Activated naive CD8-positive, alpha-beta T cell treated with anti-CD3 and anti-CD28 coated beads, Interleukin-2, amount 50 U/mL, for 24 hours (primary cell): ENCODE results near the gene TAS2R1.

Experiments used
- ATAC-seq: fragments of 150-1000 bp; cut with Tn5 transposase; one replicate; pipeline ENCODE4 v1.10.0; 2021
- DNase-seq: peaks from one replicate; pipeline ENCODE4 v3.0.0; 2021
- H3K27ac Mint-ChIP-seq: one replicate; pipeline ENCODE4 v1.8.0; 2021; ENCODE audit warnings: mild to moderate bottlenecking, mixed read lengths
- H3K27me3 Mint-ChIP-seq: one replicate; pipeline ENCODE4 v1.8.0; 2021; ENCODE audit warnings: mixed read lengths
- H3K36me3 Mint-ChIP-seq: one replicate; pipeline ENCODE4 v1.8.0; 2021; ENCODE audit warnings: low read depth, mixed read lengths
- H3K4me1 Mint-ChIP-seq: one replicate; pipeline ENCODE4 v1.8.0; 2021; ENCODE audit warnings: mixed read lengths
- H3K4me3 Mint-ChIP-seq: one replicate; pipeline ENCODE4 v1.8.0; 2021; ENCODE audit warnings: mild to moderate bottlenecking, moderate library complexity, mixed read lengths
- H3K9me3 Mint-ChIP-seq: one replicate; pipeline ENCODE4 v1.8.0; 2021; ENCODE audit warnings: mixed read lengths

Gene TAS2R1

GRCh38 chr5:9630251-9630650 lies at the start of gene TAS2R1:
TSS of gene TAS2R1 (minus strand) at chr5:9630351. CDS start at chr5:9630032, 319 bp downstream.
- H3K27me3 Mint-ChIP-seq = no peaks in the 10 kb centered on the region
- no peak for ATAC-seq
- no peak for DNase-seq
- peaks cover 13% of the 10 kb centered on the region for H3K9me3 Mint-ChIP-seq
- no peaks in the 10 kb centered on the region for H3K4me1 Mint-ChIP-seq
- H3K27ac Mint-ChIP-seq = no peak within 1 kb of the TSS
- no peak within 1 kb of the TSS for H3K4me3 Mint-ChIP-seq
- no peaks in the 10 kb centered on the region for H3K36me3 Mint-ChIP-seq

DNA sequence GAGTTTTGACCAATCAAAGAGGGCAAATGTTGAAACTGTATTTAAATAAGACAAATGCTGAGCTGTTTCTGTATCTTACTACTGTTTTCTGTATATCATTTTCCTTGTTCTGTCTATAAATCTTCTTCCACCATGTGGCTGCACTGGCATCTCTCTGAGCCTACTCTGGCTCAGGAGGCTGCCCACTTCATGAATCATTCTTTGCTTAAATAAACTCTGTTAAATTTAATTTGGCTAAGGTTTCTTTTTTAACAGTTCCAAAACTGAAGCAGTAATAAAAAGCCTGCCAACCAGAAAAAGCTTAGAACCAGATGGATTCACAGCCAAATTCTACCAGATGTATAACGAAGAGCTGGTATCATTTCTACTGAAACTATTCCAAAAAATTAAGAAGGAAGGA lies 40.2 kb upstream of the TAS2R1 start:
- DNase-seq = no peak
- no peaks in the 10 kb centered on the region for H3K4me1 Mint-ChIP-seq
- H3K9me3 Mint-ChIP-seq = peaks cover 16% of the 10 kb centered on the region
- no peaks in the 10 kb centered on the region for H3K27me3 Mint-ChIP-seq
- no peak overlapping the region for H3K27ac Mint-ChIP-seq
- no peak overlapping the region for H3K4me3 Mint-ChIP-seq
- no peak for ATAC-seq
- no peaks in the 10 kb centered on the region for H3K36me3 Mint-ChIP-seq

DNA sequence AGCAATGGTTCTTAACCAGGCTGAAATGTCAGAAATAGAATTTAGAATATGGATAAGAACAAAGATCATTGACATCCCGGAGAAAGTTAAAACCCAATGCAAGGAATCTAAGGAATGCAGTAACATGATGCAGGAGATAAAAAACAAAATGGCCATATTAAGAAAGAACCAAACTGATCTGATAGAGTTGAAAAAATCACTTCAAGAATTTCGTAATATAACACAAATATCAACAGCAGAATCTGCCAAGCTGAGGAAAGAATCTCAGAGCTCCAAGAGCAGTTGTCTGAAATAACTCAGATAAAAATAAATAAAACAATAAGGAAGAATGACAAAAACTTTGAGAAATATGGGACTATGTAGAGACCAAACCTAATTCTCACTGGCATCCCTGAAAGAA lies 37.8 kb upstream of the TAS2R1 start:
- H3K36me3 Mint-ChIP-seq = no peaks in the 10 kb centered on the region
- no peak for ATAC-seq
- peaks cover 16% of the 10 kb centered on the region for H3K9me3 Mint-ChIP-seq

DNA sequence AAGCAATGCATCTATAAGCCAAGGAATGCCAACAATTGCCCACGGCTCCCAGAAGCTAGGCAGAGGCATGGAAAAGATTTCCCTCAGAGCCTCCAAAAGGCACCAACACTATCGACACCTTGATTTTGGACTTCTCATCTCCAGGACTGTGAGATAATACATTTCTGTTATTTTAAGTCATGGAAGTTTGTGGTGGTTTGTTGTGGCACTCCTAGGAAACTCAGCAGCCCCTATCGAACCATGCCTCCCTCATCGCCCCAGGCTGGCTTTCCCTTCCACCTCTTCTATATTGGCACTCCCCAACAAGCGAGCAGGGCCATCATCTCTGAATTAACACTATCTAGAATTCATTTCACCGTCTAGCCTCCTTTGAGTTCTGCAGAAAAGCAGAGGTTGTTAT lies 33.7 kb upstream of the TAS2R1 start:
- DNase-seq = no peak
- H3K27ac Mint-ChIP-seq = no peak overlapping the region
- H3K9me3 Mint-ChIP-seq = peaks cover 16% of the 10 kb centered on the region
- no peak for ATAC-seq
- H3K4me1 Mint-ChIP-seq = no peaks in the 10 kb centered on the region
- no peaks in the 10 kb centered on the region for H3K27me3 Mint-ChIP-seq
- no peak overlapping the region for H3K4me3 Mint-ChIP-seq
- H3K36me3 Mint-ChIP-seq = no peaks in the 10 kb centered on the region

More for the DNA sequence above, 37.8 kb upstream of the TAS2R1 start:
- Mint-ChIP-seq H3K4me1 (no peaks in the 10 kb centered on the region), H3K27me3 (no peaks in the 10 kb centered on the region), H3K4me3 (no peak overlapping the region), H3K27ac (no peak overlapping the region)
- DNase-seq = no peak

GRCh38 chr5:9661316-9662015 lies 31.3 kb upstream of the TAS2R1 start:
- no peaks in the 10 kb centered on the region for H3K4me1 Mint-ChIP-seq
- ATAC-seq = no peak
- no peaks in the 10 kb centered on the region for H3K36me3 Mint-ChIP-seq
- DNase-seq = no peak
- H3K9me3 Mint-ChIP-seq = peaks cover 4% of the 10 kb centered on the region
- no peaks in the 10 kb centered on the region for H3K27me3 Mint-ChIP-seq
- H3K4me3 Mint-ChIP-seq = no peak overlapping the region
- no peak overlapping the region for H3K27ac Mint-ChIP-seq

DNA sequence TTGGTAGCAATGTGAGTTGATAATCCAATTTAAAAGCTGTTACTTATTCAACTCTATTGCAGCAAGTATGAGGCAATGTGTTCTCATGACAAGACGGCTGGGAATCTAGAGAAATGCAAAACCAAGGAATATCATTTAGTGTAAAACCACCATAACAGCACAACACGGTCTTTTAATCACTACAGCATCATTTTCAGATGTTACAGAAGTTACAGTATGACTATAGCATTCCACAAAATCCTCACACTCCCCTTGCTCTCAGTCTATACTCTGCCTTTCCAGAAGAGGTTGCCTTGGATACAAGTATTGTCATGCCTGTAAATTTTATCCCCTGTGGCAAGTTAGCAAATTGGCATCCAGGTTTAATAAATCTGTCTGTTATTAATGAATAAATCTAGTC lies 28.6 kb upstream of the TAS2R1 start:
- Mint-ChIP-seq H3K4me1 (no peaks in the 10 kb centered on the region), H3K4me3 (no peak overlapping the region), H3K36me3 (no peaks in the 10 kb centered on the region), H3K27ac (no peak overlapping the region), H3K9me3 (no peaks in the 10 kb centered on the region), H3K27me3 (no peaks in the 10 kb centered on the region)
- ATAC-seq (no peak), DNase-seq (no peak)

DNA sequence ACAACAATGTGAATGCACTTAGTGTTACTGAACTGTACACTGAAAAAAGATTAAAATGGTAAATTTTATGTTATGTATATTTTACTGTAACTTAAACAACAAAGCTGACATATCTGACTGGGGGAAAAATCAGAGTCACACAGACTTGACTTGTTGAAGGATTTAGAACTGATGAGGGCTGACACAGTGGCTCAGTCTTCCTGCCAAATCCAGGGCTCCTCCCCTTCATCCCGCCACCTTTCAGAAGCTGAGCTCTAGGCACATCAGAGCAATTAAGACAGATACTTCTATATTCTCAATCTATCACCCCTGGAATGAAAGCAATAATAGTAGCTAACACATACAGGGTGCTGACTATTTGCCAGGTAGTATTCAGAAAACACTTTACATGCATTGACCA lies 27.7 kb upstream of the TAS2R1 start:
- Mint-ChIP-seq H3K27ac (no peak overlapping the region), H3K9me3 (no peaks in the 10 kb centered on the region), H3K27me3 (no peaks in the 10 kb centered on the region), H3K4me3 (no peak overlapping the region), H3K4me1 (no peaks in the 10 kb centered on the region), H3K36me3 (no peaks in the 10 kb centered on the region)
- no peak for DNase-seq
- no peak for ATAC-seq

- DNase-seq (no peak), ATAC-seq (no peak)
- Mint-ChIP-seq H3K4me3 (no peak overlapping the region), H3K36me3 (no peaks in the 10 kb centered on the region), H3K4me1 (no peaks in the 10 kb centered on the region), H3K27ac (no peak overlapping the region), H3K9me3 (no peaks in the 10 kb centered on the region), H3K27me3 (no peaks in the 10 kb centered on the region)
Observed at GRCh38 chr5:9655641-9656040, 25.5 kb upstream of the TAS2R1 start.

DNA sequence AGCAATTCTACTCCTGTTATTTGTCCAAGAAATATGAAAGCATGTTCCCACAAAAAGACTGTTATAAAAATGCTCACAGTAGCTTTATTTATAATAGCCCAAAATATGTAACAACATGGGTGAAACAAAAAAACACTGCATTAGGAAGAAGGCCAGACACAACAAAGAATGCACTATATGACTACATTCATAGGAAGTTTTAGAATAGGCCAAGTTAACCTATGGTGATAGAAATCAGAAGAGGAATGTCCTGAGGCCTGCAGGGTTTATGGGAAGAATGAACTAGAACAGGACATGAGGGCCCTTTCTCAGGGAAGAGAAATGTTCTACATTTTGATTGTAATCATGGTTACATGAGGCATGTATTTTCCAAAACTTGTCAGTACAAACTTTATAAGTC lies 24.7 kb upstream of the TAS2R1 start:
- H3K4me1 Mint-ChIP-seq = no peaks in the 10 kb centered on the region
- H3K9me3 Mint-ChIP-seq = no peaks in the 10 kb centered on the region
- no peak overlapping the region for H3K4me3 Mint-ChIP-seq
- DNase-seq (no peak), ATAC-seq (no peak)
- no peak overlapping the region for H3K27ac Mint-ChIP-seq
- H3K36me3 Mint-ChIP-seq = no peaks in the 10 kb centered on the region
- H3K27me3 Mint-ChIP-seq = no peaks in the 10 kb centered on the region

DNA sequence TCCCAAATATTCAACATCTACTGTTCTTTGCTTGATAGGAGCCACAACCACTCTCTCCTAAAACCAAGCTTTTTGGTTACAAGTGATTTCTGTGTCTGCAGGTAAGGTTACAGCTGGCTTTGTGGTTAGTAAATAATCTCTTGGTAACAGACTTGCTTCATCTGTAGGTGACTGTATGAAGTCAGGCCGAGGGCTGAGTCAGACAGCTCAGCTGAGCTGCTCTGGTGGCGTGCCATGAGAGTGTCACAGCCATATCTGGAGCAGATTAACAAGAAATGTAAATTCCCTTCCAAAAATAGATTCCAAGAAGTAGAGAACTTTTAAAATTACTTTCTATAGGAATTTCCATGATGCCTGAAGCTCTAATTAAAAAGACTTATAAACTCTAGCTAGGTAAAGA lies 23.7 kb upstream of the TAS2R1 start:
- H3K4me1 Mint-ChIP-seq = no peaks in the 10 kb centered on the region
- H3K27me3 Mint-ChIP-seq = no peaks in the 10 kb centered on the region
- no peak overlapping the region for H3K4me3 Mint-ChIP-seq
- no peaks in the 10 kb centered on the region for H3K9me3 Mint-ChIP-seq
- DNase-seq = no peak
- no peak overlapping the region for H3K27ac Mint-ChIP-seq
- H3K36me3 Mint-ChIP-seq = no peaks in the 10 kb centered on the region
- ATAC-seq = no peak

DNA sequence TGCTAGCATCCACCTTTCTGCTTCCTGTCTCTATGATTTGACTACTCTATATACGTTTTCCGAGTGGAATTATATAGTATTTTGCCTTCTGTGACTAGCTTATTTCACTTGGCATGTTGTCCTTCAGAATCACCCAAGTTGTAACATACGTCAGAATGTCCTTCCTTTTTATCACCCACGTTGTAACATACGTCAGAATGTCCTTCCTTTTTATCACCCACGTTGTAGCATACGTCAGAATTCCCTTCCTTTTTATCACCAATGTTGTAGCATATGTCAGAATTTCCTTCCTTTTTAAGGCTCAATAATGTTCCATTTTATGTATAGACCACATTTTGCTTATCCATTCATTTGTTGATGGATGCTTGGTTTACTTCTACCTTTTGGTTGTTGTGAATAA lies 22.9 kb upstream of the TAS2R1 start:
- DNase-seq (no peak), ATAC-seq (no peak)
- no peaks in the 10 kb centered on the region for H3K9me3 Mint-ChIP-seq
- H3K4me3 Mint-ChIP-seq = no peak overlapping the region
- no peaks in the 10 kb centered on the region for H3K27me3 Mint-ChIP-seq
- H3K36me3 Mint-ChIP-seq = no peaks in the 10 kb centered on the region
- H3K4me1 Mint-ChIP-seq = no peaks in the 10 kb centered on the region
- no peak overlapping the region for H3K27ac Mint-ChIP-seq

GRCh38 chr5:9652295-9652694 lies 22.1 kb upstream of the TAS2R1 start:
- ATAC-seq (no peak), DNase-seq (no peak)
- Mint-ChIP-seq H3K27ac (no peak overlapping the region), H3K36me3 (no peaks in the 10 kb centered on the region), H3K9me3 (no peaks in the 10 kb centered on the region), H3K4me1 (no peaks in the 10 kb centered on the region), H3K27me3 (no peaks in the 10 kb centered on the region), H3K4me3 (no peak overlapping the region)

- Mint-ChIP-seq H3K4me3 (no peak overlapping the region), H3K4me1 (no peaks in the 10 kb centered on the region), H3K36me3 (no peaks in the 10 kb centered on the region), H3K9me3 (no peaks in the 10 kb centered on the region), H3K27me3 (no peaks in the 10 kb centered on the region), H3K27ac (no peak overlapping the region)
- ATAC-seq = no peak
- DNase-seq = no peak
Observed at GRCh38 chr5:9646843-9647242, 16.7 kb upstream of the TAS2R1 start.

DNA sequence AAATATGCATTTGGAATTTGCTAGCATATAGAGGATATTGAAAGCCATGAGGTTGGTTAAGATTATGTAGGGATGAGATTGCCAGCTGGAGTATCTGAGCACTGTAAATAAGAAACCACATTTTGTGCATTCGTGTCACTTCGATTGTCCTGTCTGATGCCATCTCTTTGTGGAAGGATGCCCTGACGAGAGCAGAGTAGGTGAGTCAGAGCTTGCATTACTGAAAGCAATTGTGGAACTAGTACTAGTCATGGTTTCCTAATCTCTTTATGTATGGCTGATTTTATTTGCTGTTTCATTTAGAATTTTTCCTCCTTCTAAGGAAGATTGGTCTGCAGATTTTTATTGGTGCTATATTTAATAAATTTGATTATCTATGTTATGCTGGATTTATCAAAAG lies 14.5 kb upstream of the TAS2R1 start:
- Mint-ChIP-seq H3K27ac (no peak overlapping the region), H3K27me3 (no peaks in the 10 kb centered on the region), H3K9me3 (peaks cover 5% of the 10 kb centered on the region), H3K36me3 (no peaks in the 10 kb centered on the region), H3K4me3 (no peak overlapping the region), H3K4me1 (no peaks in the 10 kb centered on the region)
- ATAC-seq (no peak), DNase-seq (no peak)

- H3K9me3 Mint-ChIP-seq = peaks cover 14% of the 10 kb centered on the region
- no peak overlapping the region for H3K27ac Mint-ChIP-seq
Observed at GRCh38 chr5:9642621-9643020, 12.5 kb upstream of the TAS2R1 start.

DNA sequence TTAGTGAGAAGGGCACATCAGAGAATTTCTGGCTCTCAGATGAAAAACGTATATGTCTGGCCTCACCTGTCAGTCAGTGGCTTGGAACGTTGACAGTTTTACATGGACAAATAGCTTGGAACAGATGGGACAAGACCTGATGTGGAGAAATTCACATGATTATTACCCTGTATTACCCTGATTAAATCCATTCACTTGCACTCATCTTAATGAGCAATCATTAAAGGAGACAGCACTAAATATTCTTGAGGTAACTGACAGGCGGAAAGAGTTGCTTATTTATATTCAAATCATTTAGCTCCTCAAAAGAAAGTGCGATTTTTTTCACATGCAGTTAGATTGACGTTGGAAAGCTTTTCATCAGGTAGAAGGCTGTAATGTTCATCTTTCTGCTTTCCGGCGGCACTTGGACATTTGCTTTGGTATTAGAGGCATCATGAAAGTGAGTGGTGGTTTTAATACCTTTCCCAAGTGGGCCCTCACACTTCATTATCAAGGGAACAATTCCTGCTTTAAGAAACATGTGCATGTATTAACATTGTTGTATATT lies 11.7 kb upstream of the TAS2R1 start:
- ATAC-seq (no peak), DNase-seq (no peak)
- Mint-ChIP-seq H3K27ac (no peak overlapping the region), H3K9me3 (peaks cover 19% of the 10 kb centered on the region), H3K36me3 (no peaks in the 10 kb centered on the region), H3K4me1 (no peaks in the 10 kb centered on the region), H3K27me3 (no peaks in the 10 kb centered on the region), H3K4me3 (no peak overlapping the region)

More at GRCh38 chr5:9642621-9643020, 12.5 kb upstream of the TAS2R1 start:
- no peaks in the 10 kb centered on the region for H3K4me1 Mint-ChIP-seq
- DNase-seq (no peak), ATAC-seq (no peak)
- H3K27me3 Mint-ChIP-seq = no peaks in the 10 kb centered on the region
- no peak overlapping the region for H3K4me3 Mint-ChIP-seq
- no peaks in the 10 kb centered on the region for H3K36me3 Mint-ChIP-seq
